Endothelial cell of umbilical vein (primary cell): ENCODE data around the gene CALCOCO2.

Experiments used
- CTCF ChIP-seq, 2 donors: IDR thresholded peaks; 1 replicate in 1 of 2; 2 replicates in 1 of 2; pipeline ENCODE4 v1.5.1; 2011; ENCODE audit warnings: low read length in 2 of 2, mild to moderate bottlenecking in 2 of 2, moderate library complexity in 2 of 2, control low read depth in 1 of 2, inconsistent platforms in 1 of 2, low read depth in 1 of 2; ENCODE audit not compliant: insufficient read depth in 1 of 2; ENCODE audit errors: extremely low read depth in 1 of 2
- EZH2 ChIP-seq: IDR thresholded peaks from 2 replicates; pipeline ENCODE4 v1.6.1; 2012; ENCODE audit warnings: borderline replicate concordance, low read depth, mild to moderate bottlenecking, moderate library complexity, low read length, inconsistent platforms; ENCODE audit not compliant: severe bottlenecking
- GATA2 ChIP-seq: IDR thresholded peaks from 2 replicates; pipeline ENCODE4 v1.7.0; 2011; ENCODE audit warnings: low read depth, mild to moderate bottlenecking, moderate library complexity, mixed read lengths, low read length; ENCODE audit not compliant: insufficient read length, insufficient read depth
- POLR2A ChIP-seq: IDR thresholded peaks from 2 replicates; pipeline ENCODE4 v1.6.1; 2012; ENCODE audit warnings: low read depth, mild to moderate bottlenecking, control low read depth, low read length
- TF ChIP-seq, protein P1 (sequence below): IDR thresholded peaks from 2 replicates; pipeline ENCODE4 v1.6.1; 2011; ENCODE audit not compliant: insufficient read depth, insufficient read length

GRCh38 chr17:48787828-48788227 lies 43.0 kb upstream of the CALCOCO2 start:
- no peak for TF ChIP-seq CTCF (IDR thresholded peaks at IDR 0.05; ENCODE audit: extremely low read depth in 1 of 2, insufficient read depth in 1 of 2, low read depth in 1 of 2, low read length in 2 of 2)
- no peak for TF ChIP-seq EZH2
- no peak for TF ChIP-seq POLR2A
- TF ChIP-seq, protein P1, sequence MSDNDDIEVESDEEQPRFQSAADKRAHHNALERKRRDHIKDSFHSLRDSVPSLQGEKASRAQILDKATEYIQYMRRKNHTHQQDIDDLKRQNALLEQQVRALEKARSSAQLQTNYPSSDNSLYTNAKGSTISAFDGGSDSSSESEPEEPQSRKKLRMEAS: no peak
- TF ChIP-seq GATA2: no peak
